WI38 (cell line): ENCODE data around the gene C19orf38.
A peak's percentile ranks its signal among the peaks of the same experiment; 100 is the strongest.

Experiments
- H3K4me3 ChIP-seq: 2 replicates; pipeline ENCODE4 v1.5.1; 2011; ENCODE audit warnings: low read depth, mild to moderate bottlenecking, control low read depth, low read length
- TF ChIP-seq, protein P1 (sequence below): IDR thresholded peaks from 2 replicates; pipeline ENCODE4 v1.5.1; 2012; ENCODE audit warnings: low read depth, mild to moderate bottlenecking, control low read depth, low read length

The C19orf38 gene

DNA sequence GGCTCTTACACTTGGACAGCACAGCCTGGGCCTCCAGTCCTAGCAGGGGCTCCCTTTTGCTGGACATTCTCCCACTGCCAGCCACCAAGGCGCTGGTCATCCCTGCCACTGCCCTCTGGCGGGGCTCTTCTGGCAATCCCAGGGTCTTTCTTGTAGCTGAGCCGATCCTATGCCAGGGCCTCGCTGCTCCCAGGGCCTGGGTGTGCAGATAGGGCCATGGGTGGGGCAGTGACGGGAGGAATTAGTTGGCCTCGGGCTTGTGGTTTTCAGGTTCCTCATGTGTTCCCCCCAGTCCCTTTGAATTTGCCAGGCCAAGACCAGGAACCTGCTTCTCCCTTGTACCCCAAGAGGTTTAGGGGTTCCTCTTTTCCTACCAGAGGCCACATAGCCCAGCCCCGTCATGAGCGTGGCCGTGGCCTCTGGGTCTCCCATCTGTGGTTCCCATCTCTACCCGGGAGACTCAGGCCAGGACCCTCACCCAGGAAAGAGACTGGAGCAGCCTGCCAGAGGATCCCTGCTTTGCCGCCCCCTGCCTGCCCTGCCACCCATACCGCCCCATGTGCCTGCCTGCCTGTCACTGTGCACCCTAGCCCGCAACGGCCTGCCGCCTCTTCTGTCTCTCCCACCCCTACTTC, 38.4 kb upstream of the C19orf38 start:
- no peak overlapping the region for H3K4me3 ChIP-seq
- TF ChIP-seq, protein P1, sequence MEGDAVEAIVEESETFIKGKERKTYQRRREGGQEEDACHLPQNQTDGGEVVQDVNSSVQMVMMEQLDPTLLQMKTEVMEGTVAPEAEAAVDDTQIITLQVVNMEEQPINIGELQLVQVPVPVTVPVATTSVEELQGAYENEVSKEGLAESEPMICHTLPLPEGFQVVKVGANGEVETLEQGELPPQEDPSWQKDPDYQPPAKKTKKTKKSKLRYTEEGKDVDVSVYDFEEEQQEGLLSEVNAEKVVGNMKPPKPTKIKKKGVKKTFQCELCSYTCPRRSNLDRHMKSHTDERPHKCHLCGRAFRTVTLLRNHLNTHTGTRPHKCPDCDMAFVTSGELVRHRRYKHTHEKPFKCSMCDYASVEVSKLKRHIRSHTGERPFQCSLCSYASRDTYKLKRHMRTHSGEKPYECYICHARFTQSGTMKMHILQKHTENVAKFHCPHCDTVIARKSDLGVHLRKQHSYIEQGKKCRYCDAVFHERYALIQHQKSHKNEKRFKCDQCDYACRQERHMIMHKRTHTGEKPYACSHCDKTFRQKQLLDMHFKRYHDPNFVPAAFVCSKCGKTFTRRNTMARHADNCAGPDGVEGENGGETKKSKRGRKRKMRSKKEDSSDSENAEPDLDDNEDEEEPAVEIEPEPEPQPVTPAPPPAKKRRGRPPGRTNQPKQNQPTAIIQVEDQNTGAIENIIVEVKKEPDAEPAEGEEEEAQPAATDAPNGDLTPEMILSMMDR, result no peak

DNA sequence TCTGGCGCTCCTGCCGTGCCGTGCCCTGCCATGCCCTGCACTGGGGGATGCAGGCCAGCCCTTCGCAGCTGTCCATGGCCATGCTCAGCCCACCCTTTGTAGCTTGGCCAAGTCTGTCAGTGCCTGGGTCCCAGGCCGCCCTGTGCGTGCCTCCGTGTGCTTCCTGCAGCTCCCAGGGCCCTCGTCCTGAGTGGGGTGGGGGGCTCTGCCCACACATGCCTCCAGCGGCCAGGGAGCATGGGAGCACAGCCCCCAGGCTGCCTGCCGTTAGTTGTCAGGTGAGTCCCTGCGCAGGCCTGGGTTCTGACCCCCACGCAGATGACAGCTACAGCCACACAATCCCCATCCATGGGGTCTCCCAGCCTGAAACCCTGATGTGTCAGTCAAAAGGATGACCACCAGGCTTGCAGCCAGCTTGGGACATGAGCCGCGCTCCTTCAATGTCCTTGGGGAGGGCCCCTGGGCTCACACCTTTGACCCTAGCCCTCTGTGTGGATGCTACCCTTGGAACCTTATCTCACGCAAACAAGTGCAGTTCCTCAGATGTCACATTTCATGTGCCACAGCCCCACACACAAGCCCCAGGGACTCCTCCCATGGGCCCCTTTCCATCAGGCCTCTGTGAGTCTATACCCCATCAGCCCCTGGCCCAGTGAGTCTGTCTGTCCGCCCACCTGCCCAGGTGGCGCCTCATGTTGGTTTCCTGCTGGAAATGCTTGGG, 36.7 kb upstream of the C19orf38 start:
- TF ChIP-seq, protein P1, result no peak
- no peak overlapping the region for H3K4me3 ChIP-seq

DNA sequence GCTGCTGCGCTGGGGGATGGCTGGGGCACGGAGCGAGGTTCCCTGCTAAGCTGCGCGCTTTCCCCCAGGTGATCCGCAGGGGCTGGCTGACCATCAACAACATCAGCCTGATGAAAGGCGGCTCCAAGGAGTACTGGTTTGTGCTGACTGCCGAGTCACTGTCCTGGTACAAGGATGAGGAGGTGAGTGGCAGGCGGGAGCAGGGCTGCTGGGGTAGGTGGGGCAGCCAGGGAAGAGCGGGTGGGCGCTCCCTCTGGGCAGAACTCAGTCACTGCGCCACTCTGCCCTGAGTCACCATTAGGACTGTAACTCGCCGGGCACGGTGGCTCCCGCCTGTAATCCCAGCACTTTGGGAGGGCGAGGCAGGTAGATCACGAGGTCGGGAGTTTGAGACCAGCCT, 36.0 kb upstream of the C19orf38 start:
- H3K4me3 ChIP-seq, result no peak overlapping the region
- TF ChIP-seq, protein P1, result no peak

DNA sequence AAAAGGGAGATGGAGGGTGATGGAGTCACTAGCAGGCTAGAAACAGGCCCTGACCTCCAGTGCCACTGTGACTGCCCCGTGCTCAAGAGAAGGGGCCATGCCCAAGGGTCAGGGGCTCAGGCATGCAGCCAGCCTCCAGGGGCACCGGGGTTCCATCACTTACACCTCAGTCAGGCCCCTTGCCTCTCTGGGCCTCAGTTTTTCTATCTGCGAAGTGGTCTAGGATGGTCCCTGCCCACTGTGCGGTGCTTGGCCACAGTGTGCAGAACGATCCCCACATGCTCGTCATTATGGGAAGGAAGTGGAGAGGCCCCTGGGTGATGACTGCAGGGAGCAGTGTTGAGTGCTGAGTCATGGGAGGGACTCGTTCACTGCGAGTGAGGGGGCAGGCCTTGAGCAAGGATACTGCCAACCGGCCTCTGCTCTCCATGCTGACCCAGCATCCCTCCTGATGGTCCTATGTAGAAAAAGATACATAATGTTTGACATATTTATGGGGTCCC, 35.3 kb upstream of the C19orf38 start:
- TF ChIP-seq, protein P1, result no peak
- no peak overlapping the region for H3K4me3 ChIP-seq

DNA sequence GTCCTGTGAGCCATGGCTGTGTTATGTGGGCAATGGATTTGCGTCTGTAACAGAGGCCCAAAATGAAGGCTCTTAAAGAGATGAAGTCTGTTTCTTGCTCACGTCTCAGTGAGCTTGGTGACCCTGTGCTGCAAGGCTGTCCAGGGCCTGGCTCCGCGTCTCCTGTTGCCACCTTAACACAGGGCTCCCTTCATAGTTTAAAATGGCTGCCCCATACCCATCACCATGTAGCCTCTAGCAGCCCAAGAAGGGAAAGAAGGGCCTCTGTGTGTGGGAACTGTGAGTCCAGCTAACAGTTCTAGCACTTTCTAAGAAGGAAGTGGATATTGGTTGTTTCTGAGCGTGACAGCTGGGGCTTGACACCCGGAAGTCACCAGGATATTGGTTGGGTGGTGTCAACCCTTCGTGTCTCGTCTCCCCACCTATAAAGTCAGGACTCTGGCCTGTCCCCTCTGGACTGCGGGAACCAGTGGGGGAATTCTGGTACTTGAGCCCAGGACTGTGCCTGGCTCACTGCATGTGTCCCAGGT, 33.1 kb upstream of the C19orf38 start:
- TF ChIP-seq, protein P1, result no peak

DNA sequence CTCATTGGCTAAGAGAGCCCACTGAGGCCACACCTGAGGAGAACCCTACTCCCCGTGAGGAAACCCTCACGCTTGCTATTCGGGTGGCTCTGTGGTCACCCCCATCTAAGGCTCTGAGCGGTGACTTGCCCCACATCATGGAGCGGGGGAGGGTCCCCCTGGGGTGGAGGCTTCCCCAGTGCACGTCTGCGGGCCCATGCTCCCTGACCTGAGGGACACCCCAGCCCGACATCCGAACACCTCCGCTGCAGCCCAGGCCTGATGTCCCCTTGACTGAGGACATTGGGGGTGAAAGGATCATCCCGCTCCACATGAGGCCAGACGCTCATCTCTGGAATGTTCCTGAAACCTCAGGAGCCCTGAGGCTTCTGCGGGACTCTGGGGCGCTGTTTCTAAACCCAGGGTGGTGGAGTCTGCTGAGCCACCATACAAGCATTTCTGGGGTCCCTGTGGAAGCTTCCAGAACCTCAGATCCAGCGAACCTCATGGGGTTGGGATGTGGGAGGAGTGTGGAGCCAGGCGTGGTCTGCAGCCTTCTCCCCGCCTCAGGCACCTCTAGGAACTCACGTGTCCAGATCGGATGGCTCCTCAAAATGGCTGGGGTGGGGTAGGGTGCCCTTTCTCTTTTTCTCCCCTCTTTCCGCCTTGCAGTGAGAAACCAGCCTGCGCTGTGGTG, 32.1 kb upstream of the C19orf38 start:
- TF ChIP-seq, protein P1, result no peak
- H3K4me3 ChIP-seq, result peak overlapping the region; percentile 90

More for the DNA sequence above, 33.1 kb upstream of the C19orf38 start:
- H3K4me3 ChIP-seq, result peak overlapping the region; percentile 90; the same call in 1 of the 2 replicates

DNA sequence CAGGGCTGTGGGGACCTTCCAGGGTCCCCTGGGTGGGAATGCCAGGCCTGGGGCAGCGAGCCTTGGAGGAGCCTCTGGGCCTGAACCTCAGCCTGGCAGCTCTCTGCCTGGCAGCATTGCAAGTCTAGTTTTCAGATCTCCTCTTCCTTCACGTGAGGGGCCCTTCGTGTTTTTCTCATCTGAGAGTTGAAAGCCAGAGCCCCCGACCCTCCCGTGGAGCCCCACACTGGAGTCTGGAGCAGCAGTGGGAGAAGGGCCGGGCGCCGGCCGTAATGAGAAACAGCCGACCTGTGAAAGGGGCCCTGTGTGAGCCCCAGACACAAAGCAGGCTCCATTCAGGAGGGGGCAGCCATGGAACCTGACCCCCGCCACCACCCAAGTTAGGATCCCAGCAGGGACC, 31.5 kb upstream of the C19orf38 start:
- TF ChIP-seq, protein P1, result no peak
- H3K4me3 ChIP-seq, result peak overlapping the region; percentile 90
